GM10266 (cell line): ENCODE measurements around the gene SLA2.
A peak's percentile ranks its signal among the peaks of the same experiment; 100 is the strongest.
"Not testable (repeated sequence)": the region's sequence is repeated elsewhere in the genome, so short reads cannot be mapped to it uniquely, and the experiment has no call there.

Source experiments
- DNase-seq: peaks from one replicate; pipeline ENCODE4 v3.0.0; 2012; ENCODE audit errors: extremely low spot score
- CTCF ChIP-seq: IDR thresholded peaks from 2 replicates; pipeline ENCODE4 v1.5.1; 2012; ENCODE audit warnings: mild to moderate bottlenecking, low read depth; ENCODE audit not compliant: control insufficient read depth, insufficient read depth; ENCODE audit errors: missing control alignments

The SLA2 gene

GRCh38 chr20:36677422-36677771, 31.4 kb upstream of the SLA2 start:
- TF ChIP-seq CTCF, result no peak
- DNase-seq, result no peak

GRCh38 chr20:36676701-36677421, 30.9 kb upstream of the SLA2 start:
- no peak for DNase-seq
- no peak for TF ChIP-seq CTCF

- not testable (repeated sequence) for DNase-seq
These were observed 29.5 kb upstream of the SLA2 start for GRCh38 chr20:36675545-36675944.

- no peak for TF ChIP-seq CTCF
- DNase-seq, result no peak
These were observed 27.0 kb upstream of the SLA2 start for GRCh38 chr20:36672991-36673390.

- TF ChIP-seq CTCF, result no peak
- no peak for DNase-seq
These were observed 24.8 kb upstream of the SLA2 start for GRCh38 chr20:36670665-36671357.

GRCh38 chr20:36666181-36666740, 20.3 kb upstream of the SLA2 start:
- no peak for DNase-seq
- TF ChIP-seq CTCF, result peak; percentile 27

GRCh38 chr20:36663031-36663430, 17.0 kb upstream of the SLA2 start:
- no peak for TF ChIP-seq CTCF
- no peak for DNase-seq
